Right lobe of liver (tissue), 6 donors: Measurements from ENCODE around the gene NMNAT2. TPM values are rescaled to one million over a fixed set of nuclear protein-coding genes. Genes with fewer than 3 reads are reported as not detected.
"Not testable (repeated sequence)": the region's sequence is repeated elsewhere in the genome, so short reads cannot be mapped to it uniquely, and the experiment has no call there.

Experiments used
- ATAC-seq, 4 donors: fragments of 200-7000 bp; cut with Tn5 transposase; one replicate each; pipeline ENCODE4 v1.9.1; 2020; ENCODE audit warnings: mild to moderate bottlenecking in 4 of 4, moderate library complexity in 4 of 4
- DNase-seq, 3 donors: peaks; one replicate each; pipeline ENCODE4 v3.0.0-alpha.2; 2020
- H3K27ac ChIP-seq, 3 donors: fragments of 200-600 bp; one replicate each; pipeline ENCODE4 v1.8.0; 2022
- H3K27me3 ChIP-seq, 2 donors: fragments of 200-600 bp; one replicate each; pipeline ENCODE4 v1.8.0; 2022
- H3K36me3 ChIP-seq, 4 donors: fragments of 200-600 bp; sonication (generic) in 1 of 4; one replicate each; pipeline versions ENCODE4 v1.5.1 to v1.8.0; 2017 to 2022; ENCODE audit warnings: control low read depth in 1 of 4
- H3K4me1 ChIP-seq, 4 donors: fragments of 200-600 bp; sonication (generic) in 1 of 4; one replicate each; pipeline versions ENCODE4 v1.5.1 to v1.8.0; 2017 to 2022; ENCODE audit warnings: control low read depth in 1 of 4
- H3K4me3 ChIP-seq, 3 donors: fragments of 200-600 bp; one replicate each; pipeline ENCODE4 v1.8.0; 2022
- H3K9me3 ChIP-seq, 4 donors: fragments of 200-600 bp; sonication (generic) in 1 of 4; one replicate each; pipeline versions ENCODE4 v1.5.1 to v1.8.0; 2017 to 2022; ENCODE audit warnings: control low read depth in 1 of 4
- CTCF ChIP-seq, 4 donors: fragments of 200-600 bp in 3 of 4; fragments of 450-650 bp in 1 of 4; IDR thresholded peaks; one replicate each; pipeline versions ENCODE4 v1.5.1 to v1.8.0; 2016 to 2022; ENCODE audit warnings: antibody characterized with exemption in 4 of 4, mild to moderate bottlenecking in 2 of 4
- POLR2A ChIP-seq: fragments of 450-650 bp; IDR thresholded peaks from one replicate; pipeline ENCODE4 v1.6.1; 2017; ENCODE audit warnings: antibody characterized with exemption, mild to moderate bottlenecking
- WGBS: methylation state at CpG from one replicate; pipeline ENCODE4 v1.1.6; 2018; ENCODE audit warnings: low coverage, low lambda C conversion rate; ENCODE audit not compliant: insufficient coverage; ENCODE audit errors: missing lambda C conversion rate; 5-methylcytosine and 5-hydroxymethylcytosine counted together
- intact Hi-C, 2 donors: fragments of 100-400 bp; cut with DNase I; formaldehyde crosslinking; loops; one replicate each; pipeline versions ENCODE4 v1.11.2 to v1.14.1; 2022
- total RNA-seq, 6 experiments: library from RNA; depleted of rRNA in 2 of 6; stranded (reverse); fragments of >200 nt in 2 of 6; fragmentation: NEBNext Ultra II Directional in 3 of 6; extraction: Animal tissue kit (Norgen Biotek cat#: 25700) in 3 of 6; gene quantifications; one replicate each; pipeline versions ENCODE4 v1.1.0 to v1.2.4, GENCODE V29; 2016 to 2023
- donor health status: DM: no; HTN: yes; CAD: no.
- donor health status: DM: no; HTN: no; CAD: no.
- donor health status: DM: no; HTN: no; CAD: no.
- donor health status: DM: no; HTN: yes; CAD: no.
- donor health status: DM: no; HTN: yes; CAD: no.

The NMNAT2 gene
- total RNA-seq, 6 experiments from 2014 or later, result 0.06 to 0.07 (median 0.06) TPM; not detected in 3

GRCh38 chr1:183407961-183408360, 10.2 kb downstream of the NMNAT2 start:
- Histone ChIP-seq H3K4me1 (no peaks in the 10 kb centered on the region), H3K4me3 (no peak overlapping the region), H3K9me3 (no peaks in the 10 kb centered on the region), H3K27ac (no peak overlapping the region), H3K36me3 (no peaks in the 10 kb centered on the region), H3K27me3 (no peaks in the 10 kb centered on the region)
- DNase-seq (no peak), ATAC-seq (no peak)
- 71% methylated on average over 1 of the region's 1 CpG for WGBS
- intact Hi-C loops, result no loop called here
- TF ChIP-seq CTCF (IDR thresholded peaks at IDR 0.05), result no peak
- TF ChIP-seq POLR2A, result no peak

- Histone ChIP-seq H3K9me3 (no peaks in the 10 kb centered on the region), H3K27me3 (no peaks in the 10 kb centered on the region), H3K27ac (no peak overlapping the region), H3K36me3 (no peaks in the 10 kb centered on the region), H3K4me1 (no peaks in the 10 kb centered on the region), H3K4me3 (no peak overlapping the region)
- ATAC-seq (no peak), DNase-seq (no peak)
- intact Hi-C loops, result no loop called here
- TF ChIP-seq POLR2A (no peak), CTCF (IDR thresholded peaks at IDR 0.05) (no peak)
- 68% methylated on average over 2 of the region's 2 CpGs for WGBS
Observed at GRCh38 chr1:183407474-183407873, 10.7 kb downstream of the NMNAT2 start.

- no peaks in the 10 kb centered on the region for H3K27me3 ChIP-seq
- no peak overlapping the region for H3K27ac ChIP-seq
- ATAC-seq (no peak), DNase-seq (no peak)
- H3K36me3 ChIP-seq, result no peaks in the 10 kb centered on the region
- H3K9me3 ChIP-seq, result no peaks in the 10 kb centered on the region
- intact Hi-C loops, result no loop called here
- WGBS, result 57% methylated on average over 2 of the region's 2 CpGs
- TF ChIP-seq POLR2A (no peak), CTCF (IDR thresholded peaks at IDR 0.05) (no peak)
- no peaks in the 10 kb centered on the region for H3K4me1 ChIP-seq
- no peak overlapping the region for H3K4me3 ChIP-seq
Observed at GRCh38 chr1:183404476-183404875, 13.7 kb downstream of the NMNAT2 start.

GRCh38 chr1:183403498-183403897, 14.7 kb downstream of the NMNAT2 start:
- intact Hi-C loops, result no loop called here
- Histone ChIP-seq H3K27me3 (no peaks in the 10 kb centered on the region), H3K36me3 (no peaks in the 10 kb centered on the region), H3K9me3 (no peaks in the 10 kb centered on the region), H3K4me3 (no peak overlapping the region), H3K27ac (no peak overlapping the region), H3K4me1 (no peaks in the 10 kb centered on the region)
- 13% methylated on average over 2 of the region's 3 CpGs for WGBS
- ATAC-seq, result no peak
- TF ChIP-seq POLR2A (no peak), CTCF (IDR thresholded peaks at IDR 0.05) (no peak)
- no peak for DNase-seq

GRCh38 chr1:183401565-183401964, 16.6 kb downstream of the NMNAT2 start:
- H3K4me1 ChIP-seq, H3K4me3 ChIP-seq, H3K9me3 ChIP-seq, H3K27me3 ChIP-seq, H3K36me3 ChIP-seq, ATAC-seq, intact Hi-C loops, DNase-seq, H3K27ac ChIP-seq: not testable (repeated sequence)
- WGBS, result 31% methylated on average over 1 of the region's 1 CpG
